Measurements from ENCODE around the gene NRM. TPM values are rescaled to one million over a fixed set of nuclear protein-coding genes. Genes with fewer than 3 reads are reported as not detected.

The NRM gene
- total RNA-seq, 1 donor from 2014 or later = 6.1 TPM

DNA sequence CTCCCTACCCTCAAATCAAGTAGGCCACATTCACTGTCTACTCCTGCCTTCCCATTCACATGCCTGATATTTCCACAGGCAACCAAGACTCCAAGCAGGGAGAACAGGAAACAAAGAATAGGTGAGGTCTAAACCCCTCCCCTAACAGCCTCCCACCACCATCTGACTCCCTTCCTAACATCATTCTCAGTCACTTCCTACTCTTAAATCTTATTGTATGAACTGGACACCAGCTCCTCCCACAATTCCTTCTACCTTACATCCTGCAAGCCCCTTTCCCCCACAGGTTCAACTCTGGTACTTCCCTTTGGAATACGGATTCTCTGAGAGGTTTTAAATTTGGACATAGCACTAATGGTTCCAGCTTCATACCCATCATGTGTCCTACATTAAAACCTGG, 44.8 kb downstream of the NRM start:
- H3K4me1 ChIP-seq = peaks cover 20% of the 10 kb centered on the region
- TF ChIP-seq POLR2AphosphoS5 (IDR thresholded peaks at IDR 0.05; ENCODE audit: insufficient read depth in 1 of 2, low read depth in 1 of 2) (no peak), POLR2A (IDR thresholded peaks at IDR 0.05) (no peak)
- TF ChIP-seq, protein P1, sequence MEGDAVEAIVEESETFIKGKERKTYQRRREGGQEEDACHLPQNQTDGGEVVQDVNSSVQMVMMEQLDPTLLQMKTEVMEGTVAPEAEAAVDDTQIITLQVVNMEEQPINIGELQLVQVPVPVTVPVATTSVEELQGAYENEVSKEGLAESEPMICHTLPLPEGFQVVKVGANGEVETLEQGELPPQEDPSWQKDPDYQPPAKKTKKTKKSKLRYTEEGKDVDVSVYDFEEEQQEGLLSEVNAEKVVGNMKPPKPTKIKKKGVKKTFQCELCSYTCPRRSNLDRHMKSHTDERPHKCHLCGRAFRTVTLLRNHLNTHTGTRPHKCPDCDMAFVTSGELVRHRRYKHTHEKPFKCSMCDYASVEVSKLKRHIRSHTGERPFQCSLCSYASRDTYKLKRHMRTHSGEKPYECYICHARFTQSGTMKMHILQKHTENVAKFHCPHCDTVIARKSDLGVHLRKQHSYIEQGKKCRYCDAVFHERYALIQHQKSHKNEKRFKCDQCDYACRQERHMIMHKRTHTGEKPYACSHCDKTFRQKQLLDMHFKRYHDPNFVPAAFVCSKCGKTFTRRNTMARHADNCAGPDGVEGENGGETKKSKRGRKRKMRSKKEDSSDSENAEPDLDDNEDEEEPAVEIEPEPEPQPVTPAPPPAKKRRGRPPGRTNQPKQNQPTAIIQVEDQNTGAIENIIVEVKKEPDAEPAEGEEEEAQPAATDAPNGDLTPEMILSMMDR (IDR thresholded peaks at IDR 0.05) = no peak
- H3K27me3 ChIP-seq = no peaks in the 10 kb centered on the region
- no peak for DNase-seq (ENCODE audit: extremely low spot score in 2 of 2)
- peak overlapping the region; percentile 90 for H3K27ac ChIP-seq
- peaks cover 0 to 19% of the 10 kb centered on the region in 2 donors for H3K36me3 ChIP-seq
- intact Hi-C loops (cut with DNase I) = no loop called here
- H3K9me3 ChIP-seq = no peaks in the 10 kb centered on the region
- H3K4me3 ChIP-seq = no peak overlapping the region

DNA sequence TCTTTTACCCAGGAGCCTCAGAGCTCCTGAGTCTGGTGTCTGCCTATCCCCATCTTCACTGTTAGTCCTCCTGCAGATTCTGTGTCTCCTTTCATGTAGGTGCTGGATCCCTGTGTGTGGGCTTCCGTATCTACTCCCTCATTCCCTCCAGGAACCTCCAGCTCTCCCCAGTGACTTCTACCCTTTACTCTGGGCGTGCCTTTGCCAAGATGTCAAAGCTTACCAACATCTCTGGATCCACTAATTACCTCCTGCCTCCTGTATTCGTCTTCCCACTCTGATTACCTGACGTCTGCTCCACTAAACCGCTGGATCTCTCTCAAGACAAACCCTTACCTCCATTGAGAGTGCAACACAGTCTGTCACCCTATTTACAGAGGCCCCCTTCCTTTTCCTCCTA, 46.0 kb downstream of the NRM start:
- TF ChIP-seq POLR2AphosphoS5 (IDR thresholded peaks at IDR 0.05; ENCODE audit: insufficient read depth in 1 of 2, low read depth in 1 of 2) (no peak), POLR2A (IDR thresholded peaks at IDR 0.05) (no peak)
- TF ChIP-seq, protein P1 (IDR thresholded peaks at IDR 0.05) = no peak
- DNase-seq (ENCODE audit: extremely low spot score in 2 of 2) = no peak
- Histone ChIP-seq H3K9me3 (no peaks in the 10 kb centered on the region), H3K36me3 (peaks cover 0 to 31% of the 10 kb centered on the region in 2 donors), H3K27ac (no peak overlapping the region), H3K4me3 (no peak overlapping the region), H3K27me3 (no peaks in the 10 kb centered on the region), H3K4me1 (peaks cover 20% of the 10 kb centered on the region)
- intact Hi-C loops (cut with DNase I) = no loop called here

DNA sequence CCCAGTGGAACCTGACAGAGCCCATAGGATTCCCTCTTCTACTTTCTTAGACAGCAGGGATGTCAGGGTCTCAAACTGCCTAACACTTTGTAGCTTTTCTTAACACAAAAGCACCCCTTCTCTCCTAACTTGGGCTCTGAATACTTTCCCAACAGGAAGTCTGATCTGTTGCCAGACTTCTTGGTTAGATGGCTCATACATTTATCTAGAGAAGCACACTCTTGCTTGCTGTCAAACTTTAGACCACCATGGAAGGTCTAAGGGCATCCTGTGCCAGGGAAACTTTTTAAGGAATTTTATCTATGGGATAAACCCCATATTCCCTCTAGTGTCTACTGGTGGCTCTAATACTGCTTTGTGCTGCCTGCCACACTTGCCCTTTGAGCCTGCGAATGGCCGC, 47.1 kb downstream of the NRM start:
- intact Hi-C loops (cut with DNase I) = no loop called here
- H3K36me3 ChIP-seq = peaks cover 0 to 33% of the 10 kb centered on the region in 2 donors
- no peak for DNase-seq (ENCODE audit: extremely low spot score in 2 of 2)

DNA sequence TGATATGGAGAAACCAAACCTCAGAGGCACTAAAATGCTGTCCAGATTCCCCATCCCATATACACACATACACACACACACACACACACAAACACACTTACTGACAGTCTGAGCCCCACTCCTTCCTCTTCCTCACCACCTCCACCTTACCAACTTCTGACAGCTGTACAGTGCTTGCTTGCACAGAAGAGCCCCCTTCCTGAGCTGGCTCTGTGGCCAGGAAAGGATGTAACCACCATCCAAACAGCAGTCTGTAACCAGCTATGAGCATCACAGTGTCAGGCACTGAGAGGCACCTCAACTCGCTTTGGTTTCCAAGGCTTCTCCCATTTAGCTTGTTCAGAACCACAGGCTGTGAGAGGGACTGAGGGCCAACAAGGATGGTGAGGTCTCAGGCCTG, 49.7 kb downstream of the NRM start:
- TF ChIP-seq POLR2A (IDR thresholded peaks at IDR 0.05) = no peak
- TF ChIP-seq POLR2AphosphoS5 (IDR thresholded peaks at IDR 0.05; ENCODE audit: insufficient read depth in 1 of 2, low read depth in 1 of 2) = no peak
- TF ChIP-seq, protein P1 (IDR thresholded peaks at IDR 0.05) = no peak
- Histone ChIP-seq H3K4me3 (no peak overlapping the region), H3K4me1 (peaks cover 4% of the 10 kb centered on the region), H3K27me3 (no peaks in the 10 kb centered on the region), H3K9me3 (no peaks in the 10 kb centered on the region), H3K36me3 (peaks cover 0 to 33% of the 10 kb centered on the region in 2 donors), H3K27ac (no peak overlapping the region)
- intact Hi-C loops (cut with DNase I) = no loop called here
- DNase-seq (ENCODE audit: extremely low spot score in 2 of 2) = no peak

More for the DNA sequence above, 47.1 kb downstream of the NRM start:
- Histone ChIP-seq H3K4me1 (peaks cover 20% of the 10 kb centered on the region), H3K9me3 (no peaks in the 10 kb centered on the region), H3K27me3 (no peaks in the 10 kb centered on the region), H3K4me3 (no peak overlapping the region), H3K27ac (no peak overlapping the region)
- TF ChIP-seq, protein P1 (IDR thresholded peaks at IDR 0.05) = no peak
- TF ChIP-seq POLR2A (IDR thresholded peaks at IDR 0.05) (no peak), POLR2AphosphoS5 (IDR thresholded peaks at IDR 0.05; ENCODE audit: insufficient read depth in 1 of 2, low read depth in 1 of 2) (no peak)

DNA sequence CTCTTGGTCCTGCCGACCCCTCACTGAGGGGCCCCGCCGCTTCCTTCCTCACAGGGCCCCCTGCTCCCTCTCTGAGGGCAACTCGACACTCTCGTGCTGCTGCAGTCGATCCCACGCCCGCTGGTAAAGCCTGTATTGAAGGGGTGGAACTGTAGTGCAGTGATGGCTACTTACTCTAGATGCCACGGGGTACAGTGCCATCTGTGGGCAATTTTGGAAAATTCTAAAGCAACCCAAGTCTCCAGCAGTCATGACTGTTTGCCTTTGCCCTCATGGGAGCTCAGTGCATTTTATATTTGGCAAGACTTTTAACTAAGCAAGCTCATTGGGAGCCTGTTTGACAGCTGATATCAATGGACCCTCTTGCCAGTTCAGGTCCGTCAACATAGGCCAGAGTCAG, 50.3 kb downstream of the NRM start:
- Histone ChIP-seq H3K9me3 (no peaks in the 10 kb centered on the region), H3K27ac (no peak overlapping the region), H3K36me3 (peaks cover 0 to 33% of the 10 kb centered on the region in 2 donors), H3K27me3 (no peaks in the 10 kb centered on the region), H3K4me1 (no peaks in the 10 kb centered on the region), H3K4me3 (no peak overlapping the region)
- no peak for DNase-seq (ENCODE audit: extremely low spot score in 2 of 2)
- no peak for TF ChIP-seq POLR2A (IDR thresholded peaks at IDR 0.05)
- TF ChIP-seq, protein P1 (IDR thresholded peaks at IDR 0.05) = no peak
- no peak for TF ChIP-seq POLR2AphosphoS5 (IDR thresholded peaks at IDR 0.05; ENCODE audit: insufficient read depth in 1 of 2, low read depth in 1 of 2)
- intact Hi-C loops (cut with DNase I) = no loop called here

Small RNAs within 50 kb of the gene (small RNA-seq; reads per million reads assigned to genes)
- not detected for gene RF00019

Other genes with a start within 250 kb of the NRM start
- 618 TPM for gene HLA-E, start 201.5 kb downstream of the NRM start, total RNA-seq
- gene GNL1, start 134.5 kb downstream of the NRM start, total RNA-seq = 24.1 TPM
- 5.9 TPM for gene PRR3, start 133.7 kb downstream of the NRM start, total RNA-seq
- 29.5 TPM for gene ABCF1, start 119.5 kb downstream of the NRM start, total RNA-seq
- 52.5 TPM for gene PPP1R10, start 73.7 kb downstream of the NRM start, total RNA-seq
- 21.6 TPM for gene MRPS18B, start 73.1 kb downstream of the NRM start, total RNA-seq
- gene ATAT1, start 64.1 kb downstream of the NRM start, total RNA-seq = 13.3 TPM
- gene C6orf136, start 43.9 kb downstream of the NRM start, total RNA-seq = 15.7 TPM
- gene DHX16, start 18.0 kb downstream of the NRM start, total RNA-seq = 24.8 TPM
- 42.5 TPM for gene PPP1R18, start 4.3 kb downstream of the NRM start, total RNA-seq
- gene MDC1, start 26.3 kb upstream of the NRM start, total RNA-seq = 12.3 TPM
- 293 TPM for gene TUBB, start 29.4 kb upstream of the NRM start, total RNA-seq
- 165 TPM for gene FLOT1, start 51.7 kb upstream of the NRM start, total RNA-seq
- gene IER3, start 53.6 kb upstream of the NRM start, total RNA-seq = 40.5 TPM
- gene DDR1, start 193.5 kb upstream of the NRM start, total RNA-seq = 71.5 TPM
- gene GTF2H4, start 217.2 kb upstream of the NRM start, total RNA-seq = 16.7 TPM
- 18.9 TPM for gene VARS2, start 223.3 kb upstream of the NRM start, total RNA-seq
- not detected for gene SFTA2, start 241.2 kb upstream of the NRM start, total RNA-seq
- gene MUCL3, start 250.0 kb upstream of the NRM start, total RNA-seq = 0.49 TPM